Small intestine (tissue), 7 donors: ENCODE measurements around the gene BCAS4. TPM values are rescaled to one million over a fixed set of nuclear protein-coding genes. Genes with fewer than 3 reads are reported as not detected.

Experiments
- DNase-seq, 2 donors: peaks; one replicate each; pipeline versions ENCODE4 v3.0.0 to v3.0.0-alpha.2; 2013
- FAIRE-seq: peaks from 2 replicates; lab custom pipeline; 2012; peaks lifted over from hg19 to GRCh38; lab: Jason Lieb, UNC
- H3K27ac ChIP-seq, 3 donors: one replicate each; pipeline ENCODE4 v1.5.1; 2013; ENCODE audit warnings: low read length in 2 of 3, mild to moderate bottlenecking in 2 of 3, control low read depth in 1 of 3, inconsistent platforms in 1 of 3, low read depth in 1 of 3, moderate library complexity in 1 of 3
- H3K27me3 ChIP-seq, 3 donors: one replicate each; pipeline ENCODE4 v1.6.1; 2013; ENCODE audit warnings: low read length in 3 of 3, inconsistent platforms in 1 of 3; ENCODE audit not compliant: control insufficient read depth in 3 of 3, insufficient read depth in 3 of 3
- H3K36me3 ChIP-seq, 3 donors: one replicate each; pipeline ENCODE4 v1.6.1; 2013; ENCODE audit warnings: low read length in 3 of 3, inconsistent platforms in 1 of 3, low read depth in 1 of 3, mild to moderate bottlenecking in 1 of 3, moderate library complexity in 1 of 3; ENCODE audit not compliant: control insufficient read depth in 3 of 3, insufficient read depth in 2 of 3
- H3K4me1 ChIP-seq, 3 donors: one replicate each; pipeline ENCODE4 v1.6.1; 2013; ENCODE audit warnings: low read length in 2 of 3, inconsistent platforms in 1 of 3, low read depth in 1 of 3, mild to moderate bottlenecking in 1 of 3, moderate library complexity in 1 of 3; ENCODE audit not compliant: control insufficient read depth in 3 of 3, insufficient read depth in 2 of 3
- H3K4me3 ChIP-seq, 3 donors: one replicate each; pipeline ENCODE4 v1.5.1; 2013; ENCODE audit warnings: low read length in 3 of 3, control low read depth in 1 of 3, inconsistent platforms in 1 of 3, low read depth in 1 of 3, mild to moderate bottlenecking in 1 of 3, moderate library complexity in 1 of 3
- H3K9me3 ChIP-seq, 2 donors: one replicate each; pipeline ENCODE4 v1.6.1; 2013; ENCODE audit warnings: low read depth in 1 of 2, low read length in 1 of 2; ENCODE audit not compliant: control insufficient read depth in 2 of 2, insufficient read depth in 1 of 2
- WGBS, 3 donors: extraction: QIAGEN DNeasy Blood & Tissue Kit; methylation state at CpG; one replicate each; pipeline ENCODE4 v1.1.7; 2013; 5-methylcytosine and 5-hydroxymethylcytosine counted together
- polyA plus RNA-seq, 4 donors: library from polyadenylated mRNA; stranded (reverse) in 3 of 4; unstranded in 1 of 4; fragments of 200-250 nt in 3 of 4; fragments of 120-200 nt in 1 of 4; gene quantifications; one replicate each; pipeline versions ENCODE4 v1.2.1 to v1.2.3, GENCODE V29; 2013
- donor health status: healthy with polysubstance abuse.
- donor health status: control.
- donor health status: control.
- donor health status: Bipolar disorder and iron deficiency.
- donor health status: healthy.

Gene BCAS4
- polyA plus RNA-seq, 4 donors, result 0.45 to 4.0 (median 1.5) TPM

DNA sequence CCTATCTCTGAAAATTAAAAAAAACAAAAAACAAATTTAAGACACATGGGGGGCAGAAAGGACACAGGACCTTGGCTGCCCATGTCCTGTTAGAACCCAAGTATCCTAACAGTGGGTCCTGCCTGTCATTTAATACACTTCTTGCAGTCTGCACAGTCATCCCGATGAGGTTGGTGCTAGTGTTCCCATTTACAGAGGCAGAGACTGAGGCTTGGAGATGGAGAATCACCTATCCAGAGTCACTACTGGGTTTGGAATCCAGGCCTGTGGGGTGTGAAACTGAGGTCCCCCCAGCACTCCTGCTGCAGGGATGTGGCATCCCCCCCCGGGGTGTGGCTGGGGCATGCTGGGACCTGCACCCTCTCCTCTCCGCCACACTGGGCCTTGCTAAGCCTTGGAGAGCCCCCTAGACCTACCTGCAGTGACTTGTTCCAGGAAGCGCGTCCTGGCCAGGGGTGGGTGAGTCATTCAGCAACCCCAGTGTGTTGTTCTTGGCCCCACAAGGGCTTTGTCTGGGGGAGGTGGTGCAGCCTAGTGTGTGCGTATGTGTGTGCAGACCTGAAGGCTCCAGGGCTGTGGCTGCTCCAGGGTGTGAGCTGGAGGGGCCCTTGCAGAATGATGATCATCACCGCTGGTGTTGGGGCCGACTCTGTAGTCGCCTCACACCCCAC lies 49.7 kb downstream of the BCAS4 start:
- no peaks in the 10 kb centered on the region for H3K27me3 ChIP-seq
- H3K4me3 ChIP-seq, result no peak overlapping the region
- no peaks in the 10 kb centered on the region for H3K4me1 ChIP-seq
- FAIRE-seq (no peak), DNase-seq (no peak)
- 71 to 83% (median 81%) methylated on average over 9 of the region's 9 CpGs for WGBS, 3 donors
- H3K36me3 ChIP-seq, result peaks cover 0 to 5% (median 0%) of the 10 kb centered on the region in 3 donors
- no peak overlapping the region for H3K27ac ChIP-seq
- H3K9me3 ChIP-seq, result no peaks in the 10 kb centered on the region

DNA sequence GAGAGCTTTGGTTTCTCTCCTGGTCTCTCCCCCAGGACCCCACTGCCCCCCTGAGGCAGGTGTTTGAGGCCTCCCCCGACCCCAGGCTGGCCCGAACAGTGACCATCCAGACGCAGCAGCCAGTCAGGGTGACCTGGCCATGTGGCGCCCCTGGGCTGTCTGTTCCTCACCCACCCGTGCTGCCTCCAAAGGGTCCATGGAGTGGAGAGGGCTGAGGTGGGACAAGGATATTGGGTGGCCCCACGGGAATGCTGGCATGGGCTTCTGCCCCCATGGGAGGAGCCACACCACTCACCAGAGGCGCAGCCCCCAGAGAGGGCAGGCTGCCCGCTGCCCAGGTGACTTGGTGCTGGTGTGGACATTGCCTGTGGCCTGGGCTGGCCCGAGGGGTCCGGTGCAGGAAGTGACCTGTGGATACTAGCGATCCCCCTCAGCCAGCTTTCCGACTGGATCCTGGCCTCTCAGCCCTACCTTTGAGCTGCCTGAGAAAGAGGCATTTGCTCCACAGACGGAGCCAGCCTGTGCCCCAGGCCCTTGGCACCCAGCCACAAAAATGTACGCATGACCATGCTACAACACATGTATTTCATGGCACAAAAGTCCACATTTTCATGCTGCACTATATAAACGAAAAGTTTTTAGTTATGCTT lies 50.8 kb downstream of the BCAS4 start:
- no peaks in the 10 kb centered on the region for H3K9me3 ChIP-seq
- H3K36me3 ChIP-seq, result peaks cover 0 to 5% (median 0%) of the 10 kb centered on the region in 3 donors
- H3K27me3 ChIP-seq, result no peaks in the 10 kb centered on the region
- 93 to 94% (median 93%) methylated on average over 15 of the region's 15 CpGs for WGBS, 3 donors
- no peaks in the 10 kb centered on the region for H3K4me1 ChIP-seq
- no peak overlapping the region for H3K27ac ChIP-seq
- no peak overlapping the region for H3K4me3 ChIP-seq
- FAIRE-seq (no peak), DNase-seq (no peak)

DNA sequence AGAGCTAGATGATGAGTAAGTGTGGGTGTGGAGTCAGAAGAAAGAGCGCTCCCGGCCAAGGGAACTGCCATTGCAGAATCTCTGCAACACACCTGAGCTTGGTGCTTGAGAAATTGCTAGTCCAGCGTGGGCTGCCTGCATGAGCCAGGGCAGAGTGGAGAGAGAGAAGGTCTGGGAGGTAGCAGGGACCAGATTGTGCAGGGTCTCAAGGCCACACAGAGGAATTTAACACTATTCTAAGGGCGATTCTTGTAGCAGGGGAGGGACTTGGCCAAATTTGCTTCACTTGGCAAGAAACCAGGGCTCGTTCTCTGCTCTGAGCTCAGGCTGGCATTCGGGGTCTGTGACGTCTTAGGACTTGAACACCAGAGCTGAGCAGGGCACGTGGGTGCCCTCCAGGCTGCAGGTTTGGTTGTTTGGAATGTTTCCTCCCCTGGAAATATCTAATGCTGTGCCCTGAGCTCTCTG lies 53.5 kb downstream of the BCAS4 start:
- DNase-seq (no peak), FAIRE-seq (no peak)
- no peaks in the 10 kb centered on the region for H3K4me1 ChIP-seq
- 37 to 56% (median 46%) methylated on average over 8 of the region's 8 CpGs for WGBS, 3 donors
- no peaks in the 10 kb centered on the region for H3K27me3 ChIP-seq
- no peaks in the 10 kb centered on the region for H3K36me3 ChIP-seq
- H3K4me3 ChIP-seq, result no peak overlapping the region
- no peak overlapping the region for H3K27ac ChIP-seq
- no peaks in the 10 kb centered on the region for H3K9me3 ChIP-seq

DNA sequence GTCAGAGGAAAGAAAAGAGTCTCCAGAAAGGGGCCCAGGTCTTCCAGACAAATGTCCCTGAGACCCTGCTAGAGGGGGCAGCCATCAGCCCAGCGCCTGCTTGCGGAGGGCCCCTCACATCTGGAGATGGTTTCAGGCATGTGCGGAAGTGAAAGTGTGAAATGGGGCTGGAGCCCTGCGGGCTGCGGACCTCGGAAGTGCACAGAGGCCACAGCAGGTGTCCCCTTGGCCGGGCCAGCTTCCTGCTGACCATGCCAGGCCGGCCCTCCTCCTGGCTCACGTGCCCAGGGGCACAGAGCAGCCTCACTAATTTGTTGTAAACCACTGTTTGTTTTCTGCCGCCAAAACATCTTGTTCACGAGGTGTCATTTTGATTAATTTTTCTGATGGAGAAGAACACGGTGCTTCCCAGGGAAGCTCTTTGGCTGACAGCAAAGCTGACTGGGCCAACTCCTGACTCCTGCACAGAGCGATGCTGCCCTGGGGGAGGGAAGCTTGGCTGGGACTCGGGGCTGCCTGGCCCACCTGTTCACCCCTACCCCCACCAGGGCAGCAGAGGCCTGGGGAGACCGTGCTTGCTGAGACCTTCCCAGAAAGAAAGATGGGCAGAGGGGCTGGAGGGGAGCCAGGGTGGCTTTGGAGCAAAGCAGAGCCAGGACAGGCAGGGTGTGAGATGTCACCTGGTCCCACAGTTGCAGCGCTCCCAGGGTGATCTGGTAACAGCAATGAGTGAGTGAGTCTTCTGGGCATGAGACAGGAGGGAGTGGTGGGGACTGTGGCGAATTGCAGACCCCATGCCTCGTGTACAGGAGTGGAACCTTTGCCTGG lies 54.2 kb downstream of the BCAS4 start:
- DNase-seq (no peak), FAIRE-seq (no peak)
- no peaks in the 10 kb centered on the region for H3K4me1 ChIP-seq
- no peaks in the 10 kb centered on the region for H3K27me3 ChIP-seq
- H3K4me3 ChIP-seq, result no peak overlapping the region
- no peaks in the 10 kb centered on the region for H3K36me3 ChIP-seq
- 45 to 58% (median 53%) methylated on average over 18 of the region's 18 CpGs for WGBS, 3 donors
- H3K9me3 ChIP-seq, result no peaks in the 10 kb centered on the region
- no peak overlapping the region for H3K27ac ChIP-seq

DNA sequence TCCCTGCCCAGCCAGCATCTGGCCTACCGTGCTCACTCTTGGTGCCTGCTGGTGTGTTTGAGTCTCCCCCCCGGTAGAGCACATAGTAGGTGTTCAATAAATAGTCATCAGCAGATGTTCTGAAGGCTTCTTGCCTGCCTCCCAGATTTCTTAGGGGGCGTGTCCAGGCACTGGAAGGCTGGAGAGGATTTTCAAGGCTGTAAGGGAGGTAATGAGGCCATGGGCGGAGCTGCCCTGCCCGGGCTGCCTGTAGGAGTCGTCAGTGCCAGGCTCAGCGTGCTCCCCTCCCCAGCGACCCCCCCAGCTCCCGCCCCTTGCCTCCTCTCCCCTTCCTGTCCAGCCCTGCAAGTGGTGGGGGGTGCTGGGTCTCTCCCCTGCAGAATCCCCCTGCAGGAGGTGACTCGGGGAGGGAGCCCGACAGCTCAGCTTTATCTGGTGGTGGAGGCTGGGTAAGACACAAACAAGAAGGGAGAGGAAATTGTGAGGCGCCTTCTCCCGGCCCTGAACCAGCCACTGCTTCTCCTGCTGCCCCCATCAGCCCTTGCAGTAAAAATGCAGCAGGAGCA lies 55.9 kb downstream of the BCAS4 start:
- H3K27ac ChIP-seq, result no peak overlapping the region
- no peak overlapping the region for H3K4me3 ChIP-seq
- no peaks in the 10 kb centered on the region for H3K36me3 ChIP-seq
- H3K27me3 ChIP-seq, result no peaks in the 10 kb centered on the region
- H3K9me3 ChIP-seq, result no peaks in the 10 kb centered on the region
- DNase-seq (peak; percentile 43 to 46), FAIRE-seq (no peak)
- WGBS, 3 donors, result 20 to 43% (median 30%) methylated on average over 10 to 13 of the region's 13 CpGs
- H3K4me1 ChIP-seq, result peaks cover 0 to 7% (median 3%) of the 10 kb centered on the region in 3 donors

DNA sequence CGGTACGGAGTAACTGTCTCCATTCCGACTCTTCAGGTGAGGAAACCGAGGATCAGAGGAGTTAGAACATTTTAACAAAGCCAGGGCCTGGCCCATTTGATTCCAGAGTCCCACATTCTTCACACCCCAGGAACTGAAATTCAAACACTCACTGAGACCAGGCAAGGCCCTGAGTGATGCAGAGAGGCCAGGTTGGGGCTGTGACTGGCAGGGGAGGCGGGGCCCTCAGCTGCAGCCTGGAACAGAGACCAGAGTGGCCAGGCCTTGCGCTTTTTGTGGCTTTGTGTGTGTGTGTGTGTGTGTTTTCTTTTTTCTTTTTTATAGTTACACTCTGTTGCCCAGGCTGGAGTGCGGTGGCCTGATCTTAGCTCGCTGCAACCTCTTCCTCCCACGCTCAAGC lies 57.2 kb downstream of the BCAS4 start:
- Histone ChIP-seq H3K9me3 (no peaks in the 10 kb centered on the region), H3K4me3 (no peak overlapping the region), H3K36me3 (no peaks in the 10 kb centered on the region), H3K4me1 (peaks cover 0 to 17% (median 6%) of the 10 kb centered on the region in 3 donors), H3K27ac (no peak overlapping the region), H3K27me3 (no peaks in the 10 kb centered on the region)
- DNase-seq, result no peak
- no peak for FAIRE-seq
- 86 to 95% (median 94%) methylated on average over 9 of the region's 9 CpGs for WGBS, 3 donors

DNA sequence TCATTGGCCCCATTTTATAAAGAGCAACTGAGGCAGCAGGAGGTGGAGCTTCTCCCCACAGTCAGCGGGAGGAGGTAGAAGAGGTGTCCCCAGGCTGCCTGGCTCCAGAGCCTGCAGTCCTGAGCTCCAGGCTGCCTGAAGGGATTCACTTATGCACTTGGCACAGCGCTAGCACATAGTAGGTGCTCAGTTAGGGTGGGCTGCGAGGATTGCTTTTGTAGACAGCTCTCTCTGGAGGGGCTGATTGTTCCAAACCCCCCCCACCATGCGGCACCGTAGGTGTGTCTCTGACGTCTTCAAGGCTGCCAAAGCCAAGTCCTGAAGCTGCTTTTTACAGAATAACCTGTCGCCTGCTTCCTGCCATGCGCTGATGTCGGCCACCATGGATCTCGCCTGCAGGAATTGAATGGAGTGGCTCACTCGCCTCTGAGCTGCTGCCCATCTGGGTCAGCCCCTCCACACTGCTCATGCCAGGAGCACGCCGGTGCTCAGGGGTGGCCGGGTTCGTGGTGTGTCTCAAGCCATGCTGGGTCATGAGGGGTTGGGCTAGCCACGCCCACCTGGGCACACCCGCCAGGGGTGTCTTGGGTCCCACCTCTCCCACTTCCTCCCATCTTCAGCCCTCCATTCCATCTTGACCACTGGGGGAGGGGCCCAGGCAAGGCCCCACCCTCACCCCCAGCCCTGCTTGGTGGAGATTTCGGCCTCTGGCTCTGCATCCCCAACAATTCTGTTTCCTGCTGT lies 59.8 kb downstream of the BCAS4 start:
- Histone ChIP-seq H3K27me3 (no peaks in the 10 kb centered on the region), H3K27ac (no peak overlapping the region), H3K36me3 (no peaks in the 10 kb centered on the region), H3K4me1 (peaks cover 0 to 17% (median 6%) of the 10 kb centered on the region in 3 donors), H3K4me3 (no peak overlapping the region), H3K9me3 (no peaks in the 10 kb centered on the region)
- FAIRE-seq (no peak), DNase-seq (no peak)
- WGBS, 3 donors, result 27 to 68% (median 46%) methylated on average over 14 to 18 of the region's 18 CpGs
